ENCODE measurements around the gene PNPLA5.

DNA sequence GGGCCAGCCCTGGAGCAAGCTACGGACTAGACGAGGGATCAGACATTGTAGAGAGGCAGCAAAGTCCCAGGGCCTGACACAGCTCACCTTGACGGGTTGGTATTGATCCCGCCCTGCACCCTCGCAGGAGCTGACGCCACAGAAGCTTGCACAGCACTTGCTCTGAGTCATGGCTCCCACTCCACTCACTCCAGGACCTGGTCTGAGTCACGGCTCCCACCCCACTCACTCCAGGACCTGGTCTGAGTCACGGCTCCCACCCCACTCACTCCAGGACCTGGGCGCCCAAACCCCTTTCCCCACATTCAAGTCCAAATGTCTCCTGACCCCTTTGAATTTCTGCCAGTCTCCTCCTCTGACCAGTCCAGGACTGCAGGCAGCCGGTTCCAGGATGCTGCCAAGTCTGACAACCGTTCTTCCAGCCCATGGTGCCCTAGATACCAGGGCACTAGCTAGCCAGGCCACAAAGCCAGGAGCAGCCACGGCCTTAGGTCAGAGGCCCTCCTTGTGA lies 6.0 kb upstream of the PNPLA5 start:
- TF ChIP-seq, protein P1, sequence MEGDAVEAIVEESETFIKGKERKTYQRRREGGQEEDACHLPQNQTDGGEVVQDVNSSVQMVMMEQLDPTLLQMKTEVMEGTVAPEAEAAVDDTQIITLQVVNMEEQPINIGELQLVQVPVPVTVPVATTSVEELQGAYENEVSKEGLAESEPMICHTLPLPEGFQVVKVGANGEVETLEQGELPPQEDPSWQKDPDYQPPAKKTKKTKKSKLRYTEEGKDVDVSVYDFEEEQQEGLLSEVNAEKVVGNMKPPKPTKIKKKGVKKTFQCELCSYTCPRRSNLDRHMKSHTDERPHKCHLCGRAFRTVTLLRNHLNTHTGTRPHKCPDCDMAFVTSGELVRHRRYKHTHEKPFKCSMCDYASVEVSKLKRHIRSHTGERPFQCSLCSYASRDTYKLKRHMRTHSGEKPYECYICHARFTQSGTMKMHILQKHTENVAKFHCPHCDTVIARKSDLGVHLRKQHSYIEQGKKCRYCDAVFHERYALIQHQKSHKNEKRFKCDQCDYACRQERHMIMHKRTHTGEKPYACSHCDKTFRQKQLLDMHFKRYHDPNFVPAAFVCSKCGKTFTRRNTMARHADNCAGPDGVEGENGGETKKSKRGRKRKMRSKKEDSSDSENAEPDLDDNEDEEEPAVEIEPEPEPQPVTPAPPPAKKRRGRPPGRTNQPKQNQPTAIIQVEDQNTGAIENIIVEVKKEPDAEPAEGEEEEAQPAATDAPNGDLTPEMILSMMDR (IDR thresholded peaks at IDR 0.05 in 4 of 5, conservative IDR thresholded peaks at IDR 0.05 in 1 of 5): no peak
- TF ChIP-seq POLR2A (IDR thresholded peaks at IDR 0.05): no peak

Data from gastrocnemius medialis (tissue), 4 donors.